Thymus (tissue), 11 donors: ENCODE measurements around the gene SCLY. TPM values are rescaled to one million over a fixed set of nuclear protein-coding genes. Genes with fewer than 3 reads are reported as not detected.

Source experiments
- DNase-seq, 9 donors: peaks; one replicate each; pipeline ENCODE4 v3.0.0-alpha.2; 2013; ENCODE audit warnings: low spot score in 9 of 9, low read depth in 6 of 9, missing footprints in 1 of 9
- H3K27ac ChIP-seq, 2 donors: one replicate each; pipeline ENCODE4 v1.5.1; 2013; ENCODE audit warnings: control low read depth in 1 of 2, low read depth in 1 of 2, low read length in 1 of 2, mild to moderate bottlenecking in 1 of 2, moderate library complexity in 1 of 2
- H3K27me3 ChIP-seq, 2 donors: one replicate each; pipeline ENCODE4 v1.5.1; 2013; ENCODE audit warnings: low read length in 1 of 2; ENCODE audit not compliant: control insufficient read depth in 2 of 2, insufficient read depth in 1 of 2
- H3K36me3 ChIP-seq, 2 donors: one replicate each; pipeline ENCODE4 v1.5.1; 2013; ENCODE audit warnings: low read length in 1 of 2, mild to moderate bottlenecking in 1 of 2, moderate library complexity in 1 of 2; ENCODE audit not compliant: control insufficient read depth in 2 of 2, insufficient read depth in 2 of 2
- H3K4me1 ChIP-seq, 2 donors: one replicate each; pipeline ENCODE4 v1.5.1; 2013; ENCODE audit warnings: low read length in 2 of 2; ENCODE audit not compliant: control insufficient read depth in 2 of 2, insufficient read depth in 2 of 2
- H3K4me3 ChIP-seq, 2 donors: one replicate each; pipeline ENCODE4 v1.5.1; 2013; ENCODE audit warnings: low read length in 2 of 2, control low read depth in 1 of 2, mild to moderate bottlenecking in 1 of 2
- H3K9me3 ChIP-seq, 2 donors: one replicate each; pipeline ENCODE4 v1.5.1; 2013; ENCODE audit warnings: low read length in 1 of 2, mild to moderate bottlenecking in 1 of 2; ENCODE audit not compliant: control insufficient read depth in 2 of 2, insufficient read depth in 1 of 2
- WGBS: extraction: QIAGEN DNeasy Blood & Tissue Kit; methylation state at CpG from one replicate; pipeline ENCODE4 v1.1.7; 2013; 5-methylcytosine and 5-hydroxymethylcytosine counted together
- polyA plus RNA-seq: library from polyadenylated mRNA; stranded (reverse); fragments of 200-250 nt; gene quantifications from one replicate; pipeline ENCODE4 v1.2.3, GENCODE V29; 2013
- total RNA-seq: library from RNA; stranded (reverse); fragments of 120-200 nt; gene quantifications from one replicate; pipeline ENCODE4 v1.2.4, GENCODE V29; 2013
- donor health status: healthy.

Gene SCLY
- total and polyA plus RNA-seq, 2 donors, result 10.4 to 17.4 TPM

- peaks cover 2 to 24% of the 10 kb centered on the region in 2 donors for H3K27me3 ChIP-seq
- no peak overlapping the region for H3K4me3 ChIP-seq
- no peaks in the 10 kb centered on the region for H3K36me3 ChIP-seq
- no peak for DNase-seq
- no peaks in the 10 kb centered on the region for H3K4me1 ChIP-seq
- 86% methylated on average over 11 of the region's 11 CpGs for WGBS
- H3K9me3 ChIP-seq, result no peaks in the 10 kb centered on the region
- no peak overlapping the region for H3K27ac ChIP-seq
These were observed 56.7 kb downstream of the SCLY start for GRCh38 chr2:238117199-238118154.

GRCh38 chr2:238119756-238120462 lies 59.1 kb downstream of the SCLY start:
- Histone ChIP-seq H3K27me3 (peaks cover 2 to 24% of the 10 kb centered on the region in 2 donors), H3K27ac (no peak overlapping the region), H3K4me3 (no peak overlapping the region), H3K4me1 (no peaks in the 10 kb centered on the region), H3K36me3 (no peaks in the 10 kb centered on the region), H3K9me3 (no peaks in the 10 kb centered on the region)
- no peak for DNase-seq
- WGBS, result 53% methylated on average over 15 of the region's 15 CpGs

GRCh38 chr2:238120463-238121298 lies 59.9 kb downstream of the SCLY start:
- Histone ChIP-seq H3K27me3 (peaks cover 2 to 24% of the 10 kb centered on the region in 2 donors), H3K9me3 (no peaks in the 10 kb centered on the region), H3K4me1 (no peaks in the 10 kb centered on the region), H3K36me3 (no peaks in the 10 kb centered on the region), H3K27ac (no peak overlapping the region), H3K4me3 (no peak overlapping the region)
- WGBS, result 65% methylated on average over 30 of the region's 30 CpGs
- DNase-seq, result no peak

GRCh38 chr2:238121511-238122286 lies 60.9 kb downstream of the SCLY start:
- Histone ChIP-seq H3K27me3 (peaks cover 2 to 24% of the 10 kb centered on the region in 2 donors), H3K27ac (no peak overlapping the region), H3K4me3 (no peak overlapping the region), H3K9me3 (peaks cover 0 to 4% of the 10 kb centered on the region in 2 donors), H3K36me3 (no peaks in the 10 kb centered on the region), H3K4me1 (no peaks in the 10 kb centered on the region)
- DNase-seq, result no peak
- 95% methylated on average over 27 of the region's 27 CpGs for WGBS

GRCh38 chr2:238122287-238123217 lies 61.8 kb downstream of the SCLY start:
- no peak overlapping the region for H3K4me3 ChIP-seq
- DNase-seq, result no peak
- peaks cover 2 to 20% of the 10 kb centered on the region in 2 donors for H3K27me3 ChIP-seq
- no peaks in the 10 kb centered on the region for H3K4me1 ChIP-seq
- peaks cover 0 to 4% of the 10 kb centered on the region in 2 donors for H3K9me3 ChIP-seq
- H3K27ac ChIP-seq, result no peak overlapping the region
- H3K36me3 ChIP-seq, result no peaks in the 10 kb centered on the region
- 96% methylated on average over 29 of the region's 29 CpGs for WGBS

- Histone ChIP-seq H3K36me3 (no peaks in the 10 kb centered on the region), H3K27me3 (peaks cover 2 to 19% of the 10 kb centered on the region in 2 donors), H3K27ac (no peak overlapping the region), H3K4me1 (no peaks in the 10 kb centered on the region), H3K4me3 (no peak overlapping the region), H3K9me3 (peaks cover 0 to 4% of the 10 kb centered on the region in 2 donors)
- WGBS, result 89% methylated on average over 22 of the region's 22 CpGs
- no peak for DNase-seq
These were observed 62.6 kb downstream of the SCLY start for GRCh38 chr2:238123218-238123971.

- 90% methylated on average over 14 of the region's 14 CpGs for WGBS
These were observed 63.2 kb downstream of the SCLY start for GRCh38 chr2:238123991-238124470.

More at GRCh38 chr2:238123991-238124470, 63.2 kb downstream of the SCLY start:
- Histone ChIP-seq H3K27me3 (peaks cover 2 to 21% of the 10 kb centered on the region in 2 donors), H3K4me1 (no peaks in the 10 kb centered on the region), H3K36me3 (no peaks in the 10 kb centered on the region), H3K9me3 (peaks cover 0 to 4% of the 10 kb centered on the region in 2 donors), H3K4me3 (no peak overlapping the region), H3K27ac (no peak overlapping the region)
- DNase-seq, result no peak
